ENCODE data around the gene BHLHA15. TPM values are rescaled to one million over a fixed set of nuclear protein-coding genes. Genes with fewer than 3 reads are reported as not detected.

Gene BHLHA15
- total and polyA plus RNA-seq, 2 of the 8 experiments (the other 6 are each of a cell fraction or from before 2014, with no cell fraction given) = 1.1 to 2.7 TPM

- FAIRE-seq = no peak
Measured at GRCh38 chr7:98166668-98166970, 44.6 kb upstream of the BHLHA15 start.

More at GRCh38 chr7:98166668-98166970, 44.6 kb upstream of the BHLHA15 start:
- no peak overlapping the region for H2BK15ac ChIP-seq (ENCODE audit: low read length)
- H3K23me2 ChIP-seq (ENCODE audit: low read depth, low read length) = no peaks in the 10 kb centered on the region
- no peak overlapping the region for H2BK5ac ChIP-seq (ENCODE audit: low read depth, low read length)
- H2BK20ac ChIP-seq (ENCODE audit: low read length) = no peak overlapping the region
- no peak overlapping the region for H4K91ac ChIP-seq (replicated peaks; ENCODE audit: insufficient read length, low read length)
- no peak for DNase-seq (ENCODE audit: low read depth in 1 of 2, low spot score in 2 of 2)
- 79% methylated on average over 2 of the region's 2 CpGs; no CpG with 5 or more reads in 1 of the 2 experiments for WGBS, 2 experiments (ENCODE audit: extremely low coverage in 1 of 2, insufficient coverage in 1 of 2, insufficient read length in 1 of 2, insufficient replicate concordance in 2 of 2, low coverage in 1 of 2, low lambda C conversion rate in 2 of 2, missing lambda C conversion rate in 1 of 2)
- H2BK120ac ChIP-seq (replicated peaks; ENCODE audit: low read depth, low read length) = no peak overlapping the region
- H4K20me1 ChIP-seq (replicated peaks in 1 of 2; ENCODE audit: control insufficient read depth in 1 of 2, insufficient read depth in 2 of 2, low read length in 2 of 2) = peaks cover 6 to 12% of the 10 kb centered on the region in 2 experiments
- H3K23ac ChIP-seq (ENCODE audit: insufficient read length) = no peak overlapping the region
- no peak overlapping the region for H3K4me2 ChIP-seq (ENCODE audit: insufficient read depth in 1 of 2, low read depth in 2 of 2, low read length in 2 of 2)
- H3K14ac ChIP-seq (ENCODE audit: insufficient read length) = no peak overlapping the region
- no peak overlapping the region for H3K18ac ChIP-seq (ENCODE audit: extremely low read depth, low read length)
- no peak overlapping the region for H3K9ac ChIP-seq (replicated peaks in 1 of 4; ENCODE audit: extremely low read depth in 1 of 4, low read depth in 3 of 4, low read length in 3 of 4)
- H2AK5ac ChIP-seq (ENCODE audit: low read depth, low read length) = no peak overlapping the region
- no peak overlapping the region for H2BK12ac ChIP-seq (ENCODE audit: low read depth, low read length)
- H3K4me3 ChIP-seq (ENCODE audit: extremely low read depth in 1 of 4, insufficient read depth in 2 of 4, low read depth in 3 of 4, low read length in 4 of 4) = no peak overlapping the region
- H3K9me3 ChIP-seq (ENCODE audit: insufficient read depth in 2 of 2, low read depth in 1 of 2, low read length in 1 of 2) = no peaks in the 10 kb centered on the region
- TF ChIP-seq ATF3 (IDR thresholded peaks at IDR 0.05; ENCODE audit: insufficient read depth, low read depth, low read length) = no peak
- TF ChIP-seq SP1 (IDR thresholded peaks at IDR 0.05; ENCODE audit: low read depth, low read length) = no peak
- TF ChIP-seq SIRT6 (IDR thresholded peaks at IDR 0.05; ENCODE audit: low read length) = no peak
- no peak for TF ChIP-seq TCF12 (IDR thresholded peaks at IDR 0.05; ENCODE audit: low read depth, low read length)
- TF ChIP-seq POLR2AphosphoS5 (IDR thresholded peaks at IDR 0.05; ENCODE audit: low read depth, low read length) = no peak
- no peak for TF ChIP-seq TAF1 (IDR thresholded peaks at IDR 0.05; ENCODE audit: low read depth, low read length)
- TF ChIP-seq EZH2 (IDR thresholded peaks at IDR 0.05; ENCODE audit: low read depth, low read length, severe bottlenecking) = no peak
- no peak overlapping the region for H4K5ac ChIP-seq (ENCODE audit: insufficient read length, low read depth, low read length)
- H3K79me2 ChIP-seq (ENCODE audit: control insufficient read depth in 1 of 2, insufficient read depth in 2 of 2, low read length in 2 of 2) = 0 out of 4 replicates have a peak, but pooled peaks cover 0 to 4% of the 10 kb centered on the region in 2 experiments
- CTCF ChIA-PET (ENCODE audit: partially characterized antibody) = interaction anchor here (0.7 to 15.9 kb wide), 27 partner anchors 13 to 1050 kb away, joined by 3 to 476 read pairs (median 6); partner anchors contain the start of gene LMTK2
- H3K27me3 ChIP-seq (replicated peaks in 1 of 4; ENCODE audit: control insufficient read depth in 3 of 4, extremely low read depth in 1 of 4, insufficient read depth in 3 of 4, low read length in 3 of 4) = no peaks in the 10 kb centered on the region
- H3K27ac ChIP-seq (ENCODE audit: low read depth, low read length) = no peak overlapping the region
- H3K79me1 ChIP-seq (ENCODE audit: low read depth, low read length) = peaks cover 9% of the 10 kb centered on the region
- H2AFZ ChIP-seq (ENCODE audit: low read length) = no peak overlapping the region
- no peak overlapping the region for H4K8ac ChIP-seq (ENCODE audit: extremely low read depth, insufficient read depth, low read length)
- POLR2A ChIA-PET (ENCODE audit: partially characterized antibody) = interaction anchor here (1.4 to 2.3 kb wide), 2 partner anchors 145 to 294 kb away, joined by 4 to 8 read pairs; partner anchors contain the start of gene ASNS
- peaks cover 0 to 3% (median under 1%) of the 10 kb centered on the region in 4 experiments; a peak in 3 of 8 replicates for H3K36me3 ChIP-seq (ENCODE audit: control insufficient read depth in 2 of 4, insufficient read depth in 4 of 4, low read length in 3 of 4)
- no peak overlapping the region for H3K56ac ChIP-seq (replicated peaks; ENCODE audit: insufficient read length, low read depth, low read length)
- no peak overlapping the region for H3K4ac ChIP-seq (replicated peaks; ENCODE audit: insufficient read length, low read depth, low read length)
- no peaks in the 10 kb centered on the region; a peak in 1 of 7 replicates for H3K4me1 ChIP-seq (replicated peaks in 1 of 4; ENCODE audit: control insufficient read depth in 3 of 4, insufficient read depth in 4 of 4, low read length in 3 of 4)

Measured in H1 (cell line).